Neural progenitor cell (in vitro differentiated cells): Measurements from ENCODE around the gene RXRA.

Experiments used
- CTCF ChIP-seq: fragments of 200-600 bp; sonication (generic); IDR thresholded peaks from 2 replicates; pipeline ENCODE4 v1.5.1; 2017; ENCODE audit warnings: antibody characterized with exemption, mild to moderate bottlenecking
- EZH2 ChIP-seq: fragments of 200-600 bp; sonication (generic); IDR thresholded peaks from 2 replicates; pipeline ENCODE4 v1.6.1; 2017; ENCODE audit warnings: antibody characterized with exemption, mild to moderate bottlenecking, moderate library complexity
- EZH2phosphoT487 ChIP-seq: fragments of 200-600 bp; sonication (generic); IDR thresholded peaks from 2 replicates; pipeline ENCODE4 v1.6.1; 2017; ENCODE audit warnings: antibody characterized with exemption

DNA sequence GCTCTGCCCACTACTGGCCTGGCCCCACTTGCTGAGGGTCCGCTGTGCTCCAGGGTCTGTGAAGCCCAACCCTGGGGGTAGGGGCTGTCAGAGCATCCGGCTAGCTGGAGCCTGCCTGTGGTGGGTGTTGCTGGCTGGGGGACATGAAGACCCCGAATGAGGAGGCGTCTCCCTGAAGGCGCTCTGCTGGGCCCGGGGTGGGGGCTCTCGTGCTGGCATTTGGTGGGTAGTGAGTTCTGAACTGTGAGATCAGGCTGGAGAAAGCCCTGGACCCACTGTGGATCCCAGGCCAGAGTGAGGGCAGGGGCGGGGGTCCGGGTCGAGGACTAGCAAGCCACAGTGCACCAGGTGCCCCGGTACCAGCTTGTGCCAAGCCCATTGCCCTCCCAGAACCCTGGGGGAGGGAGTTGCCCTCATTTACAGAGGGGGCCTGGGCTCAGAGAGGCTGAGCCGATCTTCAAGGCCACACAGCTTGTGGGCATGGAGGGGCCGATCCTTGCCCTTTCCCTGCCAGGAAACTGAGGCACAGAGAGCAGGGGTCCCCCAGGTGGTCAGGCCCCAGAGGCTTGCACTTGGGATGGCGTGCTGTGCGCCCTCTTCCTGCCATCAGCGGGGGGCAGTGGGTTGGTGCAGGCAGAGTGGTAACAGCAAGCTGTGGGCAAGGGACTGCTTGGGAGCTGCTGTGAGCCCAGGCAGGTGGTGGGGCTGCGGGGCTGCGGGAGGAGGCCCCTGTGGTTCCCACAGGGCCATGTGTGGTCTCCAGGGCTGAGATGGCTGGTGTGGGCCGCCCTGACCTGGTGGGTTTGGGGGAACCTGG is 15.9 kb downstream of the RXRA start:
- no peak for TF ChIP-seq CTCF
- no peak for TF ChIP-seq EZH2
- no peak for TF ChIP-seq EZH2phosphoT487
